TTC549 (cell line): ENCODE results near the gene PTPN20.

Experiments
- FAIRE-seq: peaks from 2 replicates; lab custom pipeline; 2012; peaks lifted over from hg19 to GRCh38; lab: Jason Lieb, UNC

The PTPN20 gene

GRCh38 chr10:47035171-47035818 is 124.1 kb downstream of the PTPN20 start:
- FAIRE-seq, result no peak

- no peak for FAIRE-seq
Measured at GRCh38 chr10:47035819-47036337, 124.7 kb downstream of the PTPN20 start.

GRCh38 chr10:47036771-47037170 is 125.5 kb downstream of the PTPN20 start:
- no peak for FAIRE-seq

- FAIRE-seq, result no peak
Measured at GRCh38 chr10:47037654-47038425, 126.6 kb downstream of the PTPN20 start.

GRCh38 chr10:47038881-47039561 is 127.8 kb downstream of the PTPN20 start:
- FAIRE-seq, result no peak

GRCh38 chr10:47039562-47039913 is 128.3 kb downstream of the PTPN20 start:
- no peak for FAIRE-seq

GRCh38 chr10:47040041-47040491 is 128.8 kb downstream of the PTPN20 start:
- FAIRE-seq, result no peak

- no peak for FAIRE-seq
Measured at GRCh38 chr10:47040681-47041080, 129.5 kb downstream of the PTPN20 start.

- FAIRE-seq, result no peak
Measured at GRCh38 chr10:47041396-47042198, 130.4 kb downstream of the PTPN20 start.

GRCh38 chr10:47042199-47042473 is 130.9 kb downstream of the PTPN20 start:
- FAIRE-seq, result no peak

GRCh38 chr10:47042780-47043750 is 131.8 kb downstream of the PTPN20 start:
- FAIRE-seq, result no peak

GRCh38 chr10:47043928-47044538 is 132.8 kb downstream of the PTPN20 start:
- no peak for FAIRE-seq

GRCh38 chr10:47044741-47045140 is 133.5 kb downstream of the PTPN20 start:
- FAIRE-seq, result no peak

- no peak for FAIRE-seq
Measured at GRCh38 chr10:47045331-47045861, 134.2 kb downstream of the PTPN20 start.

- FAIRE-seq, result no peak
Measured at GRCh38 chr10:47046321-47047126, 135.3 kb downstream of the PTPN20 start.

- FAIRE-seq, result no peak
Measured at GRCh38 chr10:47047127-47047504, 135.9 kb downstream of the PTPN20 start.

GRCh38 chr10:47047577-47048525 is 136.6 kb downstream of the PTPN20 start:
- FAIRE-seq, result no peak

- FAIRE-seq, result no peak
Measured at GRCh38 chr10:47048526-47048905, 137.3 kb downstream of the PTPN20 start.
